Endothelial cell of umbilical vein (primary cell): ENCODE results near the gene RPS18.

ENCODE experiments used
- EZH2 ChIP-seq: IDR thresholded peaks from 2 replicates; pipeline ENCODE4 v1.6.1; 2012; ENCODE audit warnings: borderline replicate concordance, low read depth, mild to moderate bottlenecking, moderate library complexity, low read length, inconsistent platforms; ENCODE audit not compliant: severe bottlenecking
- JUN ChIP-seq: IDR thresholded peaks from 2 replicates; pipeline ENCODE4 v1.6.1; 2011; ENCODE audit warnings: borderline replicate concordance, low read depth; ENCODE audit not compliant: insufficient read length, insufficient read depth
- MYC ChIP-seq: IDR thresholded peaks from one replicate; pipeline ENCODE4 v1.6.1; 2011; ENCODE audit warnings: mild to moderate bottlenecking, low read depth, low read length
- POLR2A ChIP-seq: IDR thresholded peaks from 2 replicates; pipeline ENCODE4 v1.6.1; 2012; ENCODE audit warnings: low read depth, mild to moderate bottlenecking, control low read depth, low read length
- TF ChIP-seq, protein P1 (sequence below), 2 donors: IDR thresholded peaks; 1 replicate in 1 of 2; 2 replicates in 1 of 2; pipeline ENCODE4 v1.5.1; 2011; ENCODE audit warnings: low read length in 2 of 2, mild to moderate bottlenecking in 2 of 2, moderate library complexity in 2 of 2, control low read depth in 1 of 2, inconsistent platforms in 1 of 2, low read depth in 1 of 2; ENCODE audit not compliant: insufficient read depth in 1 of 2; ENCODE audit errors: extremely low read depth in 1 of 2

DNA sequence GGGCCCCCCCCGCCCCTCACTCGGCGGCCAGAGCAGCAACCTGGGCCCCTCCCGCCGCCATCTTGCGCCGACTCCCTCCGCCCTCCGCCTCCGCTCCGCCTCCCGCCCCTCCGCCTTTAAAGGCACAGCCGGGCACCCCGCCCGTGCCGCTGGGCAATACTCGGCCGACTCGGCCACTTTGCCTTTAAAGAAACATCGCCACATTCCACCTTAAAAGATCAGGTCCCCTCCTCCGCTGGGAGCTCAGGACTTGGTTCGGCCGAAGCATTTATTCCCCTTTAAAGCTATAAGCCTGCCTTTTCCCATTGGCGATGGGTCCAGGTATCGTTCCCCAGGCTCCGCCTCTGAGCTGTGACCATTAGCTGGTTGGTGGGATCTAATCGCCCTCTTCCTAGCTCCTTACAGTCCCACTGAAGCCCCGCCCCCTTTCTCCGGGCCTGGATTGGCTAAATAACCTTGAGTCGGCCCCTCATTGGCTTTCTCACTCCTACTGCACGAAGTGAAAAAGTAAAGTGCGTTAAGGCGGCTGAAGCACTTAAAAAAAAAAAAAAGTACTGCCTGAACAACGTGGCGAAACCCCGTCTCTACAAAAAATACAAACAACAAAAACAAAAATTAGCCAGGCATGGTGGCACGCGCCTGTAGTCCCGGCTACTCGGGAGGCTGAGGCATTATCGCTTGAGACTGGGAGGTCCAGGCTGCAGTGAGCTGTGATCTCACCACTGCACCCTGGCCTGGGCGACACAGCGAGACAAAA, 46.0 kb downstream of the RPS18 start, which contains the start of gene ZBTB22:
- TF ChIP-seq POLR2A (no peak), EZH2 (no peak), MYC (no peak), JUN (no peak)
- TF ChIP-seq, protein P1, sequence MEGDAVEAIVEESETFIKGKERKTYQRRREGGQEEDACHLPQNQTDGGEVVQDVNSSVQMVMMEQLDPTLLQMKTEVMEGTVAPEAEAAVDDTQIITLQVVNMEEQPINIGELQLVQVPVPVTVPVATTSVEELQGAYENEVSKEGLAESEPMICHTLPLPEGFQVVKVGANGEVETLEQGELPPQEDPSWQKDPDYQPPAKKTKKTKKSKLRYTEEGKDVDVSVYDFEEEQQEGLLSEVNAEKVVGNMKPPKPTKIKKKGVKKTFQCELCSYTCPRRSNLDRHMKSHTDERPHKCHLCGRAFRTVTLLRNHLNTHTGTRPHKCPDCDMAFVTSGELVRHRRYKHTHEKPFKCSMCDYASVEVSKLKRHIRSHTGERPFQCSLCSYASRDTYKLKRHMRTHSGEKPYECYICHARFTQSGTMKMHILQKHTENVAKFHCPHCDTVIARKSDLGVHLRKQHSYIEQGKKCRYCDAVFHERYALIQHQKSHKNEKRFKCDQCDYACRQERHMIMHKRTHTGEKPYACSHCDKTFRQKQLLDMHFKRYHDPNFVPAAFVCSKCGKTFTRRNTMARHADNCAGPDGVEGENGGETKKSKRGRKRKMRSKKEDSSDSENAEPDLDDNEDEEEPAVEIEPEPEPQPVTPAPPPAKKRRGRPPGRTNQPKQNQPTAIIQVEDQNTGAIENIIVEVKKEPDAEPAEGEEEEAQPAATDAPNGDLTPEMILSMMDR (IDR thresholded peaks at IDR 0.05; ENCODE audit: extremely low read depth in 1 of 2, insufficient read depth in 1 of 2, low read depth in 1 of 2, low read length in 2 of 2): no peak
